T1000 (cell line): Measurements from ENCODE around the gene XRCC3.

Experiments
- DNase-seq: peaks from one replicate; lab custom pipeline; 2025; ENCODE audit warnings: mixed read lengths; lab: John Stamatoyannopoulos, UW

XRCC3 gene

GRCh38 chr14:103706551-103707328 is 8.5 kb downstream of the XRCC3 start:
- no peak for DNase-seq

- no peak for DNase-seq
Measured at GRCh38 chr14:103705504-103706284, 9.6 kb downstream of the XRCC3 start.

- DNase-seq: no peak
Measured at GRCh38 chr14:103705118-103705503, 10.1 kb downstream of the XRCC3 start.

DNA sequence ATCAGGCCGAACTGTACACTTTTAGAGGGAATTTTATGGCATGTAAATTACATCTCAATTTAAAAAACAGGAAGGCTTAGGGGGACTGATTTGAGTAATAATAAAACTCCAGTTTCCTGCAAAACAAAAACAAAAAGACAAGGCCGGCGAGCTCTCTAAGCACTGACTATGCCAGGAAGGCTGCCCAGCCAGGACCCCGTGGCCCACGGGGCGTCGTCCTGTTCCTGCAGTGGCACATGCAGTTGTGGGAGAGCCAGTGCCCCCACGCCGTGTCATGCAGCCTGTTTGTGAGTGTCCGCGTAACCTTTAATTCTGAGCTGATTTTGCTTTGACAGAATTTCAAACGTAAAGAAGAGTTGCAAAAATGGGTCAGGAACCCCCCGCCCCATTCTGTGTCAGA is 10.5 kb downstream of the XRCC3 start:
- DNase-seq: no peak

- no peak for DNase-seq
Measured at GRCh38 chr14:103703433-103704385, 11.5 kb downstream of the XRCC3 start.

- DNase-seq: no peak
Measured at GRCh38 chr14:103702497-103703432, 12.5 kb downstream of the XRCC3 start.

DNA sequence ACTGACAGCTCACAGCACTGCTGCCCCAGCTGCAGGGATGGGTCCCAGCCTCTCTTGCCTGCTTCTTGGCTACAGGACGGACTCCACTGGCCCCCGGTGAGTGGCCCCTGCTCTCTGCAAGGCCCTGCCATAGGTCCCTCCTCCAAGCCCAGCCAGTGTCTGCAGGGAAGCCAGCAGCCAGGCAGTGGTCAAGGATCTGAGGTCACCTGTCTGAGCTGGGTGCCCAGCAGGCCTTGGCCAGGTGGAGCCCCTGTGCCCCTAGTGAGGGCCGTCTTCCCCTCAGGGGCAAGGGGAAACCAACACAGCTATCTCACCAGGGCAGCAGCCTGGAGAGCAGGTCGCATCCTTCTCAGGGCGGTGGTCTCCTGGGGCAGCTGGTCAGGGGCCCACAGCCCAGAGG is 13.2 kb downstream of the XRCC3 start:
- no peak for DNase-seq

- no peak for DNase-seq
Measured at GRCh38 chr14:103700753-103701490, 14.3 kb downstream of the XRCC3 start.

- no peak for DNase-seq
Measured at GRCh38 chr14:103699901-103700752, 15.1 kb downstream of the XRCC3 start.

- DNase-seq: no peak
Measured at GRCh38 chr14:103699261-103699661, 16.0 kb downstream of the XRCC3 start.

- no peak for DNase-seq
Measured at GRCh38 chr14:103698380-103699260, 16.6 kb downstream of the XRCC3 start.

- DNase-seq: no peak
Measured at GRCh38 chr14:103697603-103698379, 17.5 kb downstream of the XRCC3 start.

- no peak for DNase-seq
Measured at GRCh38 chr14:103697206-103697602, 18.0 kb downstream of the XRCC3 start.

- no peak for DNase-seq
Measured at GRCh38 chr14:103696466-103697071, 18.7 kb downstream of the XRCC3 start.

DNA sequence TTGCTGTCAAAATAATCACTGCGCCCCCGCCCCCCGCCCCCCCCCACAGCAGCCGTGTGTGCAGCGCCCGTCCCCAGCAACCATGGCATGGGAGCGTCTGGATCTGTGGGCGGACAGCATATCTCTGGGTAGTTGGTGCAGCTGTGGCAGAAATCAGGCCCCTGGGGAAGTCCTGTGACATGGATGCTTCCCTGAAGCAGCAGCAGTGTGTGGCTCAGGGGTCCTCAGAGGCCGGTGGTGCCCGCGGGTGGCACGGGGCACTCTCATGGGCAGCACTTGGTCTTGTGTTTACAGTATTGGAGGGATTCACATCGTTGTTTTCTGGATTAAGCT is 19.2 kb downstream of the XRCC3 start:
- DNase-seq: no peak

- no peak for DNase-seq
Measured at GRCh38 chr14:103695296-103696069, 19.8 kb downstream of the XRCC3 start.
